ENCODE results near the gene SYNGR3. TPM values are rescaled to one million over a fixed set of nuclear protein-coding genes. Genes with fewer than 3 reads are reported as not detected.

The SYNGR3 gene
- total and polyA plus RNA-seq, 2 of the 13 experiments (the other 11 are each of a cell fraction or from before 2014, with no cell fraction given) = 0.97 to 5.7 TPM

GRCh38 chr16:2023092-2024031 is 33.6 kb downstream of the SYNGR3 start (continued):
- TF ChIP-seq ZBED4 (CRISPR knock-in tag; IDR thresholded peaks at IDR 0.05; ENCODE audit: borderline replicate concordance) (no peak), SP2 (CRISPR knock-in tag; IDR thresholded peaks at IDR 0.05) (no peak), ARID2 (CRISPR knock-in tag; IDR thresholded peaks at IDR 0.05; ENCODE audit: borderline replicate concordance) (no peak), ZNF207 (IDR thresholded peaks at IDR 0.05; ENCODE audit: borderline replicate concordance) (no peak), IRF1 (CRISPR knock-in tag; IDR thresholded peaks at IDR 0.05; ENCODE audit: low read depth) (no peak), MAF1 (CRISPR knock-in tag; IDR thresholded peaks at IDR 0.05; ENCODE audit: borderline replicate concordance) (no peak), NCOA1 (CRISPR knock-in tag; IDR thresholded peaks at IDR 0.05) (no peak), ZNF652 (CRISPR knock-in tag; IDR thresholded peaks at IDR 0.05; ENCODE audit: borderline replicate concordance, low read depth) (no peak), ZSCAN5A (CRISPR knock-in tag; IDR thresholded peaks at IDR 0.05; ENCODE audit: borderline replicate concordance) (no peak), ATF3 (CRISPR knock-in tag; IDR thresholded peaks at IDR 0.05) (no peak), ZFP37 (CRISPR knock-in tag; IDR thresholded peaks at IDR 0.05; ENCODE audit: borderline replicate concordance) (0 out of 2 replicates have a peak, but pooled peaks have one; percentile 43), ZNF589 (CRISPR knock-in tag; conservative IDR thresholded peaks at IDR 0.05) (no peak), SMAD9 (CRISPR knock-in tag; IDR thresholded peaks at IDR 0.05) (no peak), ZNF30 (CRISPR knock-in tag; IDR thresholded peaks at IDR 0.05) (no peak), ETS1 (CRISPR knock-in tag; IDR thresholded peaks at IDR 0.05) (no peak), SP140L (CRISPR knock-in tag; IDR thresholded peaks at IDR 0.05; ENCODE audit: borderline replicate concordance) (no peak), ZNF230 (CRISPR knock-in tag; IDR thresholded peaks at IDR 0.05) (no peak; the same call in 1 of the 2 replicates), THAP8 (CRISPR knock-in tag; IDR thresholded peaks at IDR 0.05; ENCODE audit: borderline replicate concordance) (no peak), GTF3A (CRISPR knock-in tag; conservative IDR thresholded peaks at IDR 0.05) (no peak; the same call in 1 of the 2 replicates)

Measured in HepG2 (cell line).